GM18861 (cell line): Measurements from ENCODE around the gene LRCOL1.

Experiments
- ATAC-seq: cut with Tn5 transposase; IDR thresholded peaks from one replicate; pipeline ENCODE4 v1.9.1; 2021; ENCODE audit not compliant: unreplicated experiment

The LRCOL1 gene

DNA sequence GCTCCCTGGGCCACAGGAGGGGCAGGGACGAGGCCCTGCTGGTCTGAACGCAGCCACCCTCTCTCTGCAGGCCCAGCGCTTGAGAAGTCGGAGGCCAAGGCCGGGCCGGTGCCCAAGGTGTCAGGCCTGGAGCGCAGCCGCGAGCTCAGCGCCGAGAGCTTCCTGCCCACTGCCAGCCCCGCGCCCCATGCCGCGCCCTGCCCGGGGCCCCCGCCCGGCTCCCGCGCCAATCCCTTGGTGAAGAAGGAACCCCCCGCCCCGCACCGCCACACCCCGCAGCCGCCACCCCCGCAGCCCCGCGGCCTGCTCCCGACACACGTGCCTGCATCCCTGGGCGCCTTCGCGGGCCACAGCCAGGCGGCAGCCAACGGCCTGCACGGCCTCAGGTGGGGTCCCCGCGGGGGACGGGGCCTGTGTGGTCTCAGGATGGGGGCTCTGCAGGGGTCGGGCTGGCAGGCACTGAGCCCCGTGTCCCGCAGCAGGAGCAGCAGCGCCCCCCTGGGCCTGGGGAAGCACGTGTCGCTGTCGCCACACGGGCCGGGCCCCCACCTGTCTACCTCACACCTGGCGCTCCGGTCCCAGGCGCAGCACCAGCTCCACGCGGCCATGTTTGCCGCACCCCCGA is 40.4 kb downstream of the LRCOL1 start:
- ATAC-seq = no peak

DNA sequence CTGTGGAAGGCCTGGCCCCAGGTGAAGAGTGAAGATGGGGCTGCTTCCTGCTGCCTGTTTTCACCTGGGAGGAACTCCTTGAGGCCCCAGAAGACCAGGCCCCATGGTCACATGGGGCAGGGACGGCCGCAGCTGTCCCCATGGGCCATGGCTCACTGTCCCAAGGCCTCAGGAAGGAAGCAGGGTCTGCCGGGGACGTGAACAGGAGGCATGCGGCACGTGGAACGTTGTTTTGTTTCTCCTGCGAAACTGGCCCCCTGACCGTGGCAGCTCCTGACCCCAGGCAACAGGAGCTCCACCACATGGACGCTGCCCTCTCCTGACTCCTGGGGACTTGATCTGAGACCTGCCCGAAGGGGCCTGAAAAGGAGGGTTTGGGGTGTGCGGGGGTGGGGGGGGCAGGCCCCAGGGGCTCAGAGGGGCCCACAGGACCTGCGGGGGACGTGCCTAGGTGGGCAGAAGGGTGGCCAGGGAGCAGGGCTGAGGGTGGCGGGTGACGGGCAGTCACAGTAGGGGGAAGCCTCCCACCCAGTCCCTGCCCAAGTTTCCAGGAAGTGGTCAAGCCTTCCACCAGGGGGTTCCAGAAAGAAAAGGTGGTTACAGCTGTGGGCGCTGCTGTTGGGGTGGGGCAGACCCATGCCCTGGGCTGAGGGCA is 41.4 kb downstream of the LRCOL1 start:
- ATAC-seq = no peak

DNA sequence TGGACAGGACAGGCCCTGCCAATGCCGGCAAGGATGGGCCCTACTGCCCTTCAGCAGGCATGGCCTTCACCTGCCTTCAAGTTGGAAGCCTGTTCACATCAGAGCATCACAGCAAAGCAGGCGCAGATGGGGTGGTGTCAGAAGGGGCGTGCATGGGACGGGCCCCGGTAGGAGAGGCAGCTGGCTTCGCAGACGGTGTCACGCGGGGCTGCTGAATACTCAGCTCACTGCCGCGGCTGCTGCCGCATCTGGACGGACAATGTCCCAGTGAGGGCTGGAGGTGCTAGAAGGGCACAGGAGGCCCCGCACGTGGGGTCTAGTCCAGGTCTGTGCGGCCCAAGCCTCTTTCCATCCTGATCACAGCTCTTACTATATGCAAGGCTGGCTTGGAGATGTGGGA is 42.1 kb downstream of the LRCOL1 start:
- ATAC-seq = no peak

DNA sequence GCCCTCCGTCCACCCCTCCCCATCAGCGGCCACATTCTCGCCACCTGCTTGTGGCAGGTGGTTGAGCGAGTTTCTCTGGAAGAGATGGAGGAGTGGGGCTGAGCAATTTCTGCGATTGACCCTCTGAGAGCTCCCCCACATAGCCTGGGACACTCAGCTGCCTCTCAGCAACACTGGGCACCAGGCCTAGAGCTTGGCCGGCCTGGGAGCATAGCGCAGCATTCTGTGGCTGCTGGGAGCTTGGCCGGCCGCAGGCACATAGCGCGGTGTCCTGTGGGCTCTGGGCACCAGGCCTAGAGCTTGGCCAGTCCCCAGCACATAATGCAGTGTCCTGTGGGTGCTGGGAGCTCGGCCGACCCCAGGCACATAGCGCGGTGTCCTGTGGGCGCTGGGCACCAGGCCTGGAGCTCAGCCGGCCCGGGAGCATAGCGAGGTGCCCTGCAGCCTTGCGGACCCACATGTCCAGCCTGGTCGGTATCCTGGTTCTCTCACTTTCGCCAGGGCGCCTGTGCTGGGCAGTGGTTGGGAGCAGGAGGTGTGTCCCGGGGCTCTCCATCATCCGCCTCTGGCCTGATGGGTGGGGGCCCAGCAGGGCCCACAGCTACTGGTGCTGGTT is 43.8 kb downstream of the LRCOL1 start:
- ATAC-seq = no peak

DNA sequence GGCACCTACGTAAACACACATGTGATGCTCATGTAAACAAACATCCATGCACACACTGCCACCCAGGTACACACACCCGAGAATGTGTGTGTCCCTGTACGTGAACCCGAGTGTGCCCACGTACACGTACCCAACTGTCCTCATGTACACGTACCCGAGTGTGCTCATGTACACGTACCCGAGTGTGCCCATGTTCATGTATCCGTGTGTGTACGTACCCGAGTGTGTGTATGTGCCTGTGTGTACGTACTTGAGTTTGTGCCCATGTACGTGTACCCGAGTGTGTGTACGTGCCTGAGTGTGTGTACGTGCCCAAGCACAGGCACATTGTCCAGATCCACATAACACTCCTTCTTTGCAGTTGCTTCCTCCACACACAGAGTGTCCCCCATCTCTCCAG is 45.0 kb downstream of the LRCOL1 start:
- ATAC-seq = no peak

- ATAC-seq = no peak
These were observed 46.5 kb downstream of the LRCOL1 start for GRCh38 chr12:132563911-132564310.

- no peak for ATAC-seq
These were observed 47.8 kb downstream of the LRCOL1 start for GRCh38 chr12:132562489-132563021.

GRCh38 chr12:132561427-132562156 is 48.8 kb downstream of the LRCOL1 start:
- ATAC-seq = no peak

DNA sequence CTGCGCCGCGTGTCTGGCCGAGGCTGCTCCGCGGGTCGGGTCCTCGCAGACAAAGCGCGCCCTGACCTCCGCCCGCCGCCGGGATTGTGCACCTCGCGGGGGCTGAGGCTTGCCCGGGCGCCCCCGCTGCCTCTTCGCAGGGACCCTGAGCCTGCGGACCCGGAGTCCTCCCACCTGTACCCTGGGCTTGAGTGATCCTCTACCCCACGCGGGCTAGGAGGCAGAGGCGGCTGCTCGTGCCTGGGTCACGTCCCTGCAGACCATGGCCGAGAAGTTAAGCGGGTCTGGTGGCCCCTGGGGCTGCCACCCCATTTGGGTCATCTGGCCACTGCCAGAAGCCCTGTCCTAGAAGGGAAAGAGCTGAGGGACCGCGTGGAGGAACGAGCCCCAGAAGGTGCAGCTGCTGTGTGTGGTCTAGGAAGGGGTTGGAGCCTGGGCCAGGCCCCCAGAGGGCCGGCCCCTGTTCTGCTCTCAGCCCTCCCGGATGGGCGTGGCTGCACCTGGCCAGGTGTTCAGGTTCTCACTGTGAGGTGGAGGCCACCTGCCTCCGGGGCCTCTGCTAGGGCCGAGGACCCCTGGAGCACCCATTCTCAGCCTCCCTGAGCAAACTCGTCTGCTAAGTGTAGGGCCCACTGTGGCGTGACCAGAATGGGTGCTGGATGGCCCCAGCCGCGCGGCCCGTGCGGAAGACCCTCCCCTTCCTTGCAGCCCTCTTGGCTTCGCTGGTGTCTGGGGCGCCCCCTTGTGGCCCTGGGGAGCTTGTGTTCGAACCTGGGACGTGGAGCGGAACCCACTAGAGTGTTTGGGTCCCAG is 49.6 kb downstream of the LRCOL1 start:
- ATAC-seq = no peak

DNA sequence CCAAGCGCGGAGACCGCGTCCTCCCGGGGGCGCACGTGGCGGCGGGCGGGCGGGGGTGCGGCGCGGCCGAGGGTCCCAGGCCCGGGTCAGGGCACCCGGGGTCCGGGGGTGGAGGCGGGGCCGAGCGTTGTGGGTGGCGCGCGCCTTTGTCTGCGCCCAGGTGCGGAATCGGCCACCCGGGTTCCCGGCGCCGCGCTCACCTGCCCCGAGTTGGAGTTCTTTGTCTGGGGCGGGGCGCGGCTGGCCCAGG is 50.1 kb downstream of the LRCOL1 start:
- ATAC-seq = no peak

GRCh38 chr12:132559652-132560363 is 50.6 kb downstream of the LRCOL1 start:
- ATAC-seq = no peak

GRCh38 chr12:132558861-132559623 is 51.3 kb downstream of the LRCOL1 start:
- ATAC-seq = no peak

GRCh38 chr12:132558042-132558856 is 52.1 kb downstream of the LRCOL1 start:
- ATAC-seq = no peak

DNA sequence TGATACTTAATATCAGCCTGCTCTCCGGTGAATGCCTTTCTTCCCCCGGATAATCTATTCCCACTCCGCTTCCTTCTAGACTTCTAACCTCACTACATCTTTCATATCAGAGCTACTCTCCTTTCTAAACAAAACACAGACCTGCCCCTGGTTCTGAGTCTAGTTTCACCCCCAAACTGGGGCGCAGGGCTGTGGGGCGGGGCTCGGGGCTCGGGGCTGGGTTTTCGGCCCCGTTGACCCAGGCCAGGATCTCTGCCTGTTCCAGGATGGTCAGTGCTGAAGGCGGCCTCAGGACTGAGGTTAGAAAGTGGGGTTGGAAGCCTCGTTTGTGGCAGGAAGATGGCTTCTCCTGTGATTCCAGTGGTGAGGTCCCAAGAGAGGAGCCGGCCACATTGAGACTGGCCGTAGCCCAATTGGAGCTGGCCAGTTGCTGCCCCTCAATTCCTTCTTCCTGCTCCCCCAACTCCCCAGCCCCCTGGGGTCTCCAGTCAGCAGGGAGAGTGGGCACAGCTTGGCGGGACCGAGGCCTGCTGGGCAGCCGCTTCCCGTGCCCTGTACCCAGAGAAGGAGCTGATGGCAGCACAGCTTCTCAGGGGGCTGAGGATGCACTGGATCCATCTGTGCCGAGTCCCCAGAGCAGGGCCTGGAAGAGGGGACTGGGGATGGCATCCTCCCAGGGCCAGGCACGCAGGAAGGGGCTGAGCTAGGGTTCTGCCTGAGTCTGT is 52.9 kb downstream of the LRCOL1 start:
- no peak for ATAC-seq

DNA sequence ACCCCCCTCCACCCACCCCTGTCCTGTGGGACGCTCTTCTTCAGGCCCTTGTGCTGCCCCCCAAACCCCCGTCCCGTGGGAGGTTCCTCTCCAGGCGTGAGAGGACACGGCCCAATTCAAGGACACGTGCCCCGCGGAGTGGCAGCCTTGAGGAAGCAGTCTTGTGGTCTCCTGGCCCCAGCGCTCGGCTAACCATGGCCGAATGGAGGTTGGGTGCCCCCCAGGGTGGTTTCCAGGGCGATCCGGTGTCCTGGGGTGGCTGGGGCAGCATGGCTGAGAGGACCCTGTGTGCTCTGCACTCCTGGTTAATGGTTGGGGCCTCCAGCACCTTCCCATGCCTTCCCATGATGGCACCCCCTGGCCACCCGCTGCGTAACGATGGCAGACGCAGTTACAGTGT is 53.6 kb downstream of the LRCOL1 start:
- ATAC-seq = no peak

GRCh38 chr12:132556216-132556615 is 54.2 kb downstream of the LRCOL1 start:
- no peak for ATAC-seq

GRCh38 chr12:132555686-132556085 is 54.7 kb downstream of the LRCOL1 start:
- ATAC-seq = no peak
